H9 (cell line): ENCODE data around the gene MEG3. TPM values are rescaled to one million over a fixed set of nuclear protein-coding genes. Genes with fewer than 3 reads are reported as not detected.

Experiments used
- DNase-seq: peaks from one replicate; pipeline ENCODE4 v3.0.0-alpha.2; 2017
- H2AFZ ChIP-seq: one replicate; pipeline ENCODE4 v1.6.1; 2013; ENCODE audit warnings: mild to moderate bottlenecking, low read length, control low read depth, moderate library complexity
- H2AK5ac ChIP-seq: 2 replicates; pipeline ENCODE4 v1.6.1; 2013; ENCODE audit warnings: low read length, control low read depth, mixed read lengths; ENCODE audit not compliant: insufficient read length
- H2BK120ac ChIP-seq: one replicate; pipeline ENCODE4 v1.6.1; 2013; ENCODE audit warnings: low read depth, mild to moderate bottlenecking, low read length, control low read depth, inconsistent platforms; ENCODE audit not compliant: poor library complexity, severe bottlenecking
- H2BK12ac ChIP-seq: 2 replicates; pipeline ENCODE4 v1.6.1; 2013; ENCODE audit warnings: low read length, control low read depth, mixed read lengths, low read depth; ENCODE audit not compliant: insufficient read length
- H2BK15ac ChIP-seq: 2 replicates; pipeline ENCODE4 v1.6.1; 2013; ENCODE audit warnings: low read depth, low read length, control low read depth
- H2BK20ac ChIP-seq: one replicate; pipeline ENCODE4 v1.6.1; 2013; ENCODE audit warnings: low read depth, mild to moderate bottlenecking, low read length, control low read depth, inconsistent platforms; ENCODE audit not compliant: poor library complexity, severe bottlenecking
- H2BK5ac ChIP-seq: 2 replicates; pipeline ENCODE4 v1.6.1; 2013; ENCODE audit warnings: low read length, control low read depth, mixed read lengths; ENCODE audit not compliant: insufficient read length
- H3K14ac ChIP-seq: 2 replicates; pipeline ENCODE4 v1.6.1; 2013; ENCODE audit warnings: low read length, control low read depth; ENCODE audit not compliant: insufficient read depth
- H3K18ac ChIP-seq: 2 replicates; pipeline ENCODE4 v1.6.1; 2013; ENCODE audit warnings: low read depth, mild to moderate bottlenecking, mixed read lengths, low read length, control low read depth; ENCODE audit not compliant: insufficient read length
- H3K23ac ChIP-seq: 2 replicates; pipeline ENCODE4 v1.6.1; 2013; ENCODE audit warnings: low read length, control low read depth, mixed read lengths, low read depth; ENCODE audit not compliant: insufficient read length
- H3K23me2 ChIP-seq: 2 replicates; pipeline ENCODE4 v1.6.1; 2013; ENCODE audit warnings: low read depth, mild to moderate bottlenecking, mixed read lengths, low read length, control low read depth; ENCODE audit not compliant: insufficient read length, poor library complexity, severe bottlenecking
- H3K27ac ChIP-seq: 2 replicates; pipeline ENCODE4 v1.5.1; 2013; ENCODE audit warnings: low read length, control low read depth, mixed read lengths, low read depth; ENCODE audit not compliant: insufficient read length
- H3K27me3 ChIP-seq: 2 replicates; pipeline ENCODE4 v1.6.1; 2013; ENCODE audit warnings: low read length, control low read depth, inconsistent platforms; ENCODE audit not compliant: insufficient read depth
- H3K4ac ChIP-seq: 2 replicates; pipeline ENCODE4 v1.6.1; 2013; ENCODE audit warnings: low read depth, mild to moderate bottlenecking, control low read depth, inconsistent platforms, low read length, moderate library complexity
- H3K4me1 ChIP-seq: 2 replicates; pipeline ENCODE4 v1.6.1; 2013; ENCODE audit warnings: low read length, control low read depth, inconsistent platforms; ENCODE audit not compliant: insufficient read depth
- H3K4me2 ChIP-seq: 2 replicates; pipeline ENCODE4 v1.6.1; 2013; ENCODE audit warnings: low read length, control low read depth, mixed read lengths; ENCODE audit not compliant: insufficient read length, insufficient read depth
- H3K56ac ChIP-seq: 2 replicates; pipeline ENCODE4 v1.6.1; 2013; ENCODE audit warnings: low read depth, mild to moderate bottlenecking, mixed read lengths, low read length, control low read depth; ENCODE audit not compliant: insufficient read length
- H3K79me1 ChIP-seq: 2 replicates; pipeline ENCODE4 v1.6.1; 2013; ENCODE audit warnings: low read depth, mild to moderate bottlenecking, moderate library complexity, low read length, control low read depth, inconsistent platforms; ENCODE audit not compliant: insufficient read depth, poor library complexity, severe bottlenecking
- H3K79me2 ChIP-seq: 2 replicates; pipeline ENCODE4 v1.6.1; 2013; ENCODE audit warnings: low read length, control low read depth, inconsistent platforms; ENCODE audit not compliant: insufficient read depth
- H3K9ac ChIP-seq: 2 replicates; pipeline ENCODE4 v1.6.1; 2013; ENCODE audit warnings: low read length, control low read depth, mixed read lengths; ENCODE audit not compliant: insufficient read length; ENCODE audit errors: extremely low read depth
- H3K9me3 ChIP-seq: one replicate; pipeline ENCODE4 v1.6.1; 2013; ENCODE audit warnings: low read depth, low read length, inconsistent platforms; ENCODE audit not compliant: control insufficient read depth
- H3T11ph ChIP-seq: one replicate; pipeline ENCODE4 v1.6.1; 2013; ENCODE audit warnings: mild to moderate bottlenecking, low read length, control low read depth, inconsistent platforms
- H4K20me1 ChIP-seq: one replicate; pipeline ENCODE4 v1.6.1; 2013; ENCODE audit not compliant: control insufficient read depth, insufficient read length, insufficient read depth
- H4K5ac ChIP-seq: 2 replicates; pipeline ENCODE4 v1.6.1; 2013; ENCODE audit warnings: low read depth, mild to moderate bottlenecking, mixed read lengths, low read length, control low read depth; ENCODE audit not compliant: insufficient read length
- H4K8ac ChIP-seq: replicated peaks from 2 replicates; pipeline ENCODE4 v1.6.1; 2013; ENCODE audit warnings: low read length, control low read depth, mixed read lengths, low read depth; ENCODE audit not compliant: insufficient read length
- H4K91ac ChIP-seq: 2 replicates; pipeline ENCODE4 v1.6.1; 2013; ENCODE audit warnings: low read depth, mild to moderate bottlenecking, moderate library complexity, mixed read lengths, low read length, control low read depth; ENCODE audit not compliant: insufficient read length
- H3K27ac Mint-ChIP-seq, 3 experiments: 2 replicates in 2 of 3; 3 replicates in 1 of 3; pipeline ENCODE4 v1.8.0; 2020 to 2021; ENCODE audit warnings: mixed read lengths in 3 of 3, mild to moderate bottlenecking in 1 of 3, moderate library complexity in 1 of 3
- H3K27me3 Mint-ChIP-seq: 2 replicates; pipeline ENCODE4 v1.8.0; 2021; ENCODE audit warnings: low read depth, mild to moderate bottlenecking, moderate library complexity, mixed read lengths
- H3K36me3 Mint-ChIP-seq, 3 experiments: 2 replicates in 2 of 3; 3 replicates in 1 of 3; pipeline ENCODE4 v1.8.0; 2020 to 2021; ENCODE audit warnings: low read depth in 3 of 3, mixed read lengths in 3 of 3; ENCODE audit not compliant: insufficient read depth in 1 of 3
- H3K4me1 Mint-ChIP-seq, 2 experiments: 2 replicates each; pipeline ENCODE4 v1.8.0; 2020; ENCODE audit warnings: mixed read lengths in 2 of 2
- H3K4me3 Mint-ChIP-seq, 2 experiments: 2 replicates in 1 of 2; 3 replicates in 1 of 2; pipeline ENCODE4 v1.8.0; 2020 to 2021; ENCODE audit warnings: mild to moderate bottlenecking in 2 of 2, mixed read lengths in 2 of 2, moderate library complexity in 1 of 2
- H3K9me3 Mint-ChIP-seq, 2 experiments: 2 replicates in 1 of 2; 3 replicates in 1 of 2; pipeline ENCODE4 v1.8.0; 2020; ENCODE audit warnings: mild to moderate bottlenecking in 2 of 2, mixed read lengths in 2 of 2, moderate library complexity in 1 of 2
- CTCF ChIP-seq: fragments of 200-600 bp; sonication (generic); conservative IDR thresholded peaks from 3 replicates; pipeline ENCODE4 v1.8.0; 2021; ENCODE audit warnings: antibody characterized with exemption, mild to moderate bottlenecking
- WGBS: extraction: QIAGEN DNeasy Blood & Tissue Kit; methylation state at CpG from one replicate; pipeline ENCODE4 v1.1.7; 2013; ENCODE audit warnings: missing lambda C conversion rate, low lambda C conversion rate, mixed read lengths; ENCODE audit not compliant: insufficient read length; ENCODE audit errors: extremely low coverage; 5-methylcytosine and 5-hydroxymethylcytosine counted together
- total RNA-seq: library from RNA; stranded (reverse); gene quantifications from 2 replicates; pipeline ENCODE4 v1.2.1, GENCODE V29; 2021

The MEG3 gene
- total RNA-seq, 1 experiment from 2014 or later: 0.52 TPM

GRCh38 chr14:100851946-100852620 is 26.2 kb downstream of the MEG3 start:
- H3K9me3 ChIP-seq: no peaks in the 10 kb centered on the region
- no peaks in the 10 kb centered on the region for H4K20me1 ChIP-seq
- H2BK120ac ChIP-seq: no peak overlapping the region
- no peaks in the 10 kb centered on the region for H3K79me1 ChIP-seq
- H4K8ac ChIP-seq: no peak overlapping the region
- H3K9me3 Mint-ChIP-seq: no peaks in the 10 kb centered on the region; a peak in 1 of 5 replicates
- no CpG with 5 or more reads among the region's 14 CpGs for WGBS
- H3K14ac ChIP-seq: no peak overlapping the region
- no peak overlapping the region for H2BK12ac ChIP-seq
- H3K9ac ChIP-seq: no peak overlapping the region
- no peak overlapping the region for H4K5ac ChIP-seq
- no peak overlapping the region for H2BK20ac ChIP-seq
- no peak overlapping the region for H3K27ac ChIP-seq
- H4K91ac ChIP-seq: no peak overlapping the region
- no peaks in the 10 kb centered on the region for H3K4me1 ChIP-seq
- H3K27me3 Mint-ChIP-seq: peaks cover 5% of the 10 kb centered on the region
- no peak overlapping the region for H3K27ac Mint-ChIP-seq
- H3K4me3 Mint-ChIP-seq: no peak overlapping the region
- H3K4me1 Mint-ChIP-seq: peaks cover 0 to 4% of the 10 kb centered on the region in 2 experiments; a peak in 1 of 4 replicates
- H3K4me2 ChIP-seq: no peak overlapping the region
- no peak overlapping the region for H2BK15ac ChIP-seq
- no peak overlapping the region for H2BK5ac ChIP-seq
- no peak overlapping the region for H3T11ph ChIP-seq
- H2AFZ ChIP-seq: no peak overlapping the region
- no peak for DNase-seq
- TF ChIP-seq CTCF: no peak
- H3K36me3 Mint-ChIP-seq: no peaks in the 10 kb centered on the region
- H3K4ac ChIP-seq: no peak overlapping the region
- no peaks in the 10 kb centered on the region for H3K27me3 ChIP-seq
- H3K18ac ChIP-seq: no peak overlapping the region
- H3K23ac ChIP-seq: no peak overlapping the region
- no peaks in the 10 kb centered on the region for H3K23me2 ChIP-seq
- no peak overlapping the region for H2AK5ac ChIP-seq
- H3K56ac ChIP-seq: no peak overlapping the region
- no peaks in the 10 kb centered on the region for H3K79me2 ChIP-seq
